Endometrium (tissue), 2 donors: ENCODE results near the gene SIRT3.
"Not testable (repeated sequence)": the region's sequence is repeated elsewhere in the genome, so short reads cannot be mapped to it uniquely, and the experiment has no call there.

Source experiments
- FAIRE-seq: peaks from 2 replicates; lab custom pipeline; 2012; peaks lifted over from hg19 to GRCh38; lab: Jason Lieb, UNC
- donor health status: control.
- donor health status: control.

SIRT3 gene

GRCh38 chr11:203056-203944 lies 32.8 kb downstream of the SIRT3 start:
- no peak for FAIRE-seq

GRCh38 chr11:202490-202889 lies 33.7 kb downstream of the SIRT3 start:
- FAIRE-seq, result no peak

GRCh38 chr11:201966-202365 lies 34.2 kb downstream of the SIRT3 start:
- no peak for FAIRE-seq

- FAIRE-seq, result no peak
Measured at GRCh38 chr11:200224-201003, 35.7 kb downstream of the SIRT3 start.

- no peak for FAIRE-seq
Measured at GRCh38 chr11:199782-200181, 36.4 kb downstream of the SIRT3 start.

- FAIRE-seq, result no peak
Measured at GRCh38 chr11:199004-199581, 37.0 kb downstream of the SIRT3 start.

GRCh38 chr11:198236-198806 lies 37.8 kb downstream of the SIRT3 start:
- FAIRE-seq, result no peak

- no peak for FAIRE-seq
Measured at GRCh38 chr11:197741-198235, 38.4 kb downstream of the SIRT3 start.

- no peak for FAIRE-seq
Measured at GRCh38 chr11:196786-197731, 39.1 kb downstream of the SIRT3 start.

GRCh38 chr11:193481-193880 lies 42.7 kb downstream of the SIRT3 start:
- not testable (repeated sequence) for FAIRE-seq

GRCh38 chr11:192674-193128 lies 43.4 kb downstream of the SIRT3 start, which contains the start of gene SCGB1C1:
Gene SCGB1C1 (plus strand): TSS chr11:193078. CDS start chr11:193100, 22 bp downstream.
- FAIRE-seq, result not testable (repeated sequence)

- FAIRE-seq, result not testable (repeated sequence)
Measured at GRCh38 chr11:191490-192478, 44.4 kb downstream of the SIRT3 start.

GRCh38 chr11:190546-190945 lies 45.6 kb downstream of the SIRT3 start:
- not testable (repeated sequence) for FAIRE-seq

- not testable (repeated sequence) for FAIRE-seq
Measured at GRCh38 chr11:189843-190311, 46.3 kb downstream of the SIRT3 start.

- FAIRE-seq, result not testable (repeated sequence)
Measured at GRCh38 chr11:189200-189783, 46.9 kb downstream of the SIRT3 start.

- FAIRE-seq, result not testable (repeated sequence)
Measured at GRCh38 chr11:180242-180641, 55.9 kb downstream of the SIRT3 start.
